ENCODE measurements around the gene TRH. TPM values are rescaled to one million over a fixed set of nuclear protein-coding genes. Genes with fewer than 3 reads are reported as not detected.
A peak's percentile ranks its signal among the peaks of the same experiment; 100 is the strongest.

Gene TRH
- total and polyA plus RNA-seq, 9 of the 15 experiments (the other 6 are each of a cell fraction or from before 2014, with no cell fraction given): not detected

- Histone ChIP-seq H3K9me3 (replicated peaks; ENCODE audit: control insufficient read depth, insufficient read depth, low read depth, low read length) (no peaks in the 10 kb centered on the region), H4K20me1 (replicated peaks; ENCODE audit: control insufficient read depth, insufficient read depth, low read length) (no peaks in the 10 kb centered on the region), H3K36me3 (ENCODE audit: control insufficient read depth, insufficient read depth, low read length) (no peaks in the 10 kb centered on the region), H3K9ac (ENCODE audit: insufficient read depth in 1 of 2, low read depth in 2 of 2, low read length in 2 of 2) (no peak overlapping the region), H3K4me3 (no peak overlapping the region), H3K9me1 (ENCODE audit: control insufficient read depth, insufficient read depth, low read length) (no peaks in the 10 kb centered on the region), H3K27me3 (ENCODE audit: control insufficient read depth in 2 of 2, insufficient read depth in 2 of 2, low read length in 2 of 2) (peaks cover 18 to 29% of the 10 kb centered on the region in 2 experiments; a peak in 4 of 5 replicates), H3K27ac (ENCODE audit: extremely low read depth, low read depth, low read length) (no peak overlapping the region), H3K79me2 (ENCODE audit: control insufficient read depth, insufficient read depth, low read length) (no peaks in the 10 kb centered on the region), H2AFZ (ENCODE audit: low read depth, low read length) (no peak overlapping the region), H3K4me1 (replicated peaks in 1 of 2; ENCODE audit: control insufficient read depth in 2 of 2, insufficient read depth in 2 of 2, low read length in 2 of 2) (peaks cover 0 to 5% of the 10 kb centered on the region in 2 experiments; a peak in 2 of 5 replicates), H3K4me2 (ENCODE audit: insufficient read depth, low read length) (no peak overlapping the region)
- intact Hi-C loops (cut with micrococcal nuclease) (loop anchor here (5.0 kb wide), 2 partner anchors 60 to 155 kb away; no protein-coding TSS in a partner anchor), in situ Hi-C loops (cut with MboI) (loop anchor here (5.0 kb wide), 1 partner anchor 155 kb away; no protein-coding TSS in a partner anchor)
- WGBS (ENCODE audit: insufficient coverage, low coverage, missing lambda C conversion rate): 5% methylated on average over 6 of the region's 7 CpGs
- POLR2A ChIA-PET: interaction anchor here (0.7 to 1.0 kb wide), 2 partner anchors 36 to 46 kb away, joined by 3 to 4 read pairs; no protein-coding TSS in a partner anchor
- BruUV-seq (replicated peaks): no TSS peak
- ATAC-seq (peak; percentile 93), DNase-seq (ENCODE audit: extremely low read depth in 1 of 4, low spot score in 3 of 4) (peak; percentile 53 to 54 (median 53)), FAIRE-seq (no peak)
- CTCF ChIA-PET (ENCODE audit: low intra/inter-chr PET ratio): interaction anchor here (2.2 kb wide), 1 partner anchor 156 kb away, joined by 8 read pairs; no protein-coding TSS in a partner anchor
- TF ChIP-seq POLR3A (IDR thresholded peaks at IDR 0.05; ENCODE audit: borderline replicate concordance, extremely low read depth, insufficient read depth, insufficient read length) (no peak), RFX1 (IDR thresholded peaks at IDR 0.05) (no peak), REST (IDR thresholded peaks at IDR 0.05; ENCODE audit: borderline replicate concordance) (peak; percentile 79), REST (CRISPR knock-in tag; IDR thresholded peaks at IDR 0.05; ENCODE audit: low read depth) (no peak), STAG1 (CRISPR knock-in tag; IDR thresholded peaks at IDR 0.05; ENCODE audit: borderline replicate concordance) (peak; percentile 73; the same call in 1 of the 2 replicates), CC2D1A (IDR thresholded peaks at IDR 0.05) (peak; percentile 51; the same call in 1 of the 2 replicates), ARID2 (IDR thresholded peaks at IDR 0.05) (peak; percentile 51; the same call in 1 of the 2 replicates), SMC3 (conservative IDR thresholded peaks at IDR 0.05; ENCODE audit: insufficient read depth, low read depth, low read length) (peak; percentile 81), POLR2AphosphoS5 (IDR thresholded peaks at IDR 0.05; ENCODE audit: control insufficient read depth, insufficient read depth, low read depth, low read length) (no peak), DEAF1 (CRISPR knock-in tag; IDR thresholded peaks at IDR 0.05) (peak; percentile 47; the same call in 1 of the 2 replicates), RAD21 (CRISPR knock-in tag; conservative IDR thresholded peaks at IDR 0.05 in 1 of 2, IDR thresholded peaks at IDR 0.05 in 1 of 2) (peak; percentile 69 to 83)
Measured at GRCh38 chr3:129942296-129942695, 32.2 kb upstream of the TRH start.

Data from K562 (cell line).